ENCODE data around the gene CHEK2.

GRCh38 chr22:28759861-28760560 is 18.4 kb upstream of the CHEK2 start:
- TF ChIP-seq EZH2 (IDR thresholded peaks at IDR 0.05; ENCODE audit: insufficient read depth, poor library complexity, severe bottlenecking) (no peak), EZH2phosphoT487 (IDR thresholded peaks at IDR 0.05; ENCODE audit: insufficient read depth, low read depth) (no peak)

Measured in GM23248 (cell line).